Uterus (tissue), 2 donors: ENCODE data around the gene TMEM272.

Experiments used
- CTCF ChIP-seq, 4 experiments: fragments of 200-600 bp in 2 of 4; fragments of 450-650 bp in 2 of 4; sonication (generic) in 2 of 4; IDR thresholded peaks; one replicate each; pipeline ENCODE4 v1.5.1; 2016 to 2019; ENCODE audit warnings: antibody characterized with exemption in 4 of 4, mild to moderate bottlenecking in 2 of 4, moderate library complexity in 1 of 4
- POLR2A ChIP-seq, 2 donors: fragments of 450-650 bp; IDR thresholded peaks; one replicate each; pipeline ENCODE4 v1.6.1; 2016; ENCODE audit warnings: antibody characterized with exemption in 2 of 2, mild to moderate bottlenecking in 1 of 2, moderate library complexity in 1 of 2

- no peak for TF ChIP-seq CTCF (IDR thresholded peaks at IDR 0.05)
- TF ChIP-seq POLR2A (IDR thresholded peaks at IDR 0.05): no peak
Observed at GRCh38 chr13:51883226-51883600, 38.2 kb upstream of the TMEM272 start.
